SK-N-MC (cell line): ENCODE results near the gene ZFAND3.

Experiments used
- EZH2 ChIP-seq: fragments of 200-600 bp; sonication (generic); IDR thresholded peaks from one replicate; pipeline ENCODE4 v1.6.1; 2017; ENCODE audit warnings: antibody characterized with exemption
- FOXP2 ChIP-seq: optimal IDR thresholded peaks from 2 replicates; pipeline ENCODE3; 2011; ENCODE audit warnings: mild to moderate bottlenecking, moderate library complexity; ENCODE audit not compliant: insufficient read depth; ENCODE audit errors: extremely low read length, control extremely low read depth
- POLR2AphosphoS5 ChIP-seq: IDR thresholded peaks from 2 replicates; pipeline ENCODE4 v1.6.1; 2012; ENCODE audit warnings: mild to moderate bottlenecking, low read depth, low read length, borderline replicate concordance

GRCh38 chr6:38178584-38178886 is 359.0 kb downstream of the ZFAND3 start:
- no peak for TF ChIP-seq FOXP2
- no peak for TF ChIP-seq POLR2AphosphoS5
- no peak for TF ChIP-seq EZH2
